ENCODE measurements around the gene RNASEH1.
A peak's percentile ranks its signal among the peaks of the same experiment; 100 is the strongest.

Gene RNASEH1

GRCh38 chr2:3542107-3542506 lies 16.0 kb downstream of the RNASEH1 start:
- TF ChIP-seq CTCF (IDR thresholded peaks at IDR 0.05; ENCODE audit: low read depth, low read length, poor library complexity, severe bottlenecking): no peak
- TF ChIP-seq EZH2phosphoT487 (IDR thresholded peaks at IDR 0.05; ENCODE audit: borderline replicate concordance, low read length): no peak
- Histone ChIP-seq H3K27me3 (ENCODE audit: control insufficient read depth, low read length) (no peaks in the 10 kb centered on the region), H3K36me3 (ENCODE audit: control insufficient read depth, low read length) (peaks cover 70% of the 10 kb centered on the region)

DNA sequence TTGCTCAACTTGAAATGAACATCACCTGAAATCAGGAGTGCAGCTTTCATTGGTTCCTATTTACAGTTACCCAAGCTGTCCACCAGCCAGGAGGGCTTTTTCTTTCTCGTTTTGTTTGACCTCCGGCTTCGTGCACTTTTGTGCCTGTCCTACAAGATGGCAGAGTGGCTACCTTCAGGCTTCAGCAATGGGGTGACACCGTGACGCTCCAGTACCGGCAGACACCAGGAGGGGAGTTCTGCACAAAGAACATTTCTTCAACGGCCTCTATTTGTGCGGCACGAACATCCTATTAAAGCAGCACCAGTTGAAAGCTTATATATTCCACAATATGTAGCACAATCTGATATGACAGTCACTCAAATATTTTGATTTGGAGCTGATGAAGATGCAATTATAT lies 18.3 kb downstream of the RNASEH1 start:
- Histone ChIP-seq H3K9me3 (ENCODE audit: control insufficient read depth, insufficient read depth, low read length) (peaks cover under 1% of the 10 kb centered on the region; the same call in 1 of the 2 replicates), H3K36me3 (ENCODE audit: control insufficient read depth, low read length) (peaks cover 56% of the 10 kb centered on the region), H3K4me1 (ENCODE audit: control insufficient read depth, low read length) (peaks cover 8% of the 10 kb centered on the region; the same call in 1 of the 2 replicates)

More at GRCh38 chr2:3542107-3542506, 16.0 kb downstream of the RNASEH1 start:
- no peak overlapping the region for H3K27ac ChIP-seq (ENCODE audit: low read depth, low read length)
- H3K4me3 ChIP-seq (ENCODE audit: low read length): no peak overlapping the region
- no peaks in the 10 kb centered on the region for H3K9me3 ChIP-seq (ENCODE audit: control insufficient read depth, insufficient read depth, low read length)
- H3K9me2 ChIP-seq (replicated peaks; ENCODE audit: control insufficient read depth, low read length): no peaks in the 10 kb centered on the region
- peaks cover 42% of the 10 kb centered on the region for H3K79me2 ChIP-seq (ENCODE audit: control insufficient read depth, low read length)
- H4K20me1 ChIP-seq (ENCODE audit: control insufficient read depth, insufficient read depth, low read depth, low read length): peaks cover 6% of the 10 kb centered on the region; the same call in 1 of the 2 replicates
- peaks cover 12% of the 10 kb centered on the region; the same call in 1 of the 2 replicates for H3F3A ChIP-seq (ENCODE audit: control insufficient read depth, insufficient read depth)
- H3K4me1 ChIP-seq (ENCODE audit: control insufficient read depth, low read length): no peaks in the 10 kb centered on the region
- no peak overlapping the region for H3K4me2 ChIP-seq (ENCODE audit: low read length)

DNA sequence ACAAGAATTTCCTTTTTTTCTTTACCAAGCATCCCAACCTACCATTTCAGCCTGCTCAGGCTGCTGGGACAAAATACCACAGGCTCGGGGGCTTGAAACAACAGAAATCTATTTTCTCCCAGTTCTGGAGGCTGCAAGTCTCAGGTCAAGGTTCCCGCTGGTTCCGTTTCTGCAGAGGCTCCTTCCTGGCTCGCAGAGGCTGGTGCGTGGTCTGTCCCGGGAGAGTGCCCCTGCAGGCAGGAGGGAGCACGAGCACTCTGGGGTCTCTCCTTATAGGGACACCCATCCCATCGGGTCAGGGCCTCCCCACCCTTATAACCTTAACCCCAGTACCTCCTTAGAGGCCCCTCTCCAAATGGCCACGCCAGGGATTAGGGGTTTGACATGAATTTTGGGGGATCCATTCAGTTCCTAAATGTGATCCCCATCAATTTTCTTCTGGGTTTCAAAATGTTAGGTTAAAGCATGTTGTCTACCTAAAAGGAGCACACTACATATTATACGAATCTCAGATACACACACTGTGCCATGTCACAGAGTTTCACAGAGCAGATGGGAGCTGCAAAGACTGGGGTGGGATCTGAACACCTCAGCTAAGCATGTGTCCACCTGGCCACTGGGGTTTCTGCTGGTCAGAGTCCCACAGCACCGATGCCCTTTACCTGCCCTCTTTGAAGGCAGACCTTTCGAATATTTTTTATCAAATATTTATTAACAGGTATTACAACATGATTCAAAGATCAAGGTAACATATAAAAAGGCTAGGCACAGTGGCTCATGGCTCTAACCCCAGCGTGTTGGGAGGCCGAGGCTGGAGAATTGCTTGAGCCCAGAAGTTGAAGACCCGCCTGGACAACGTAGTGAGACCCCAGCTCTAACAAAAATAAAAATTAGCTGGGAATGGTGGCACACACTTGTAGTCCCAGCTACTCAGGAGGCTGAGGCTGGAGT lies 21.2 kb downstream of the RNASEH1 start:
- Histone ChIP-seq H3K4me1 (ENCODE audit: control insufficient read depth, low read length) (peaks cover 8% of the 10 kb centered on the region; the same call in 1 of the 2 replicates), H3K4me3 (ENCODE audit: low read length) (no peak overlapping the region), H3K9me3 (ENCODE audit: control insufficient read depth, insufficient read depth, low read length) (peaks cover 13% of the 10 kb centered on the region; the same call in 1 of the 2 replicates), H3K79me2 (ENCODE audit: control insufficient read depth, low read length) (peaks cover 7% of the 10 kb centered on the region), H3K27ac (ENCODE audit: low read depth, low read length) (no peak overlapping the region), H3K36me3 (ENCODE audit: control insufficient read depth, low read length) (peaks cover 43% of the 10 kb centered on the region), H3F3A (ENCODE audit: control insufficient read depth, insufficient read depth) (peaks cover 12% of the 10 kb centered on the region; the same call in 1 of the 2 replicates), H3K4me2 (ENCODE audit: low read length) (no peak overlapping the region), H3K27me3 (ENCODE audit: control insufficient read depth, low read length) (no peaks in the 10 kb centered on the region), H3K9me2 (replicated peaks; ENCODE audit: control insufficient read depth, low read length) (no peaks in the 10 kb centered on the region), H4K20me1 (ENCODE audit: control insufficient read depth, insufficient read depth, low read depth, low read length) (0 out of 2 replicates have a peak, but pooled peaks cover 1% of the 10 kb centered on the region)
- TF ChIP-seq CTCF (IDR thresholded peaks at IDR 0.05; ENCODE audit: low read depth, low read length, poor library complexity, severe bottlenecking) (peak; percentile 29), EZH2phosphoT487 (IDR thresholded peaks at IDR 0.05; ENCODE audit: borderline replicate concordance, low read length) (no peak)

More for the DNA sequence above, 18.3 kb downstream of the RNASEH1 start:
- Histone ChIP-seq H3K79me2 (ENCODE audit: control insufficient read depth, low read length) (peaks cover 31% of the 10 kb centered on the region), H3F3A (ENCODE audit: control insufficient read depth, insufficient read depth) (peaks cover 12% of the 10 kb centered on the region; the same call in 1 of the 2 replicates), H3K27me3 (ENCODE audit: control insufficient read depth, low read length) (no peaks in the 10 kb centered on the region), H3K4me2 (ENCODE audit: low read length) (no peak overlapping the region), H4K20me1 (ENCODE audit: control insufficient read depth, insufficient read depth, low read depth, low read length) (peaks cover 6% of the 10 kb centered on the region; the same call in 1 of the 2 replicates), H3K4me3 (ENCODE audit: low read length) (no peak overlapping the region), H3K27ac (ENCODE audit: low read depth, low read length) (no peak overlapping the region), H3K9me2 (replicated peaks; ENCODE audit: control insufficient read depth, low read length) (no peaks in the 10 kb centered on the region)
- TF ChIP-seq CTCF (IDR thresholded peaks at IDR 0.05; ENCODE audit: low read depth, low read length, poor library complexity, severe bottlenecking): no peak
- TF ChIP-seq EZH2phosphoT487 (IDR thresholded peaks at IDR 0.05; ENCODE audit: borderline replicate concordance, low read length): no peak

Data from DOHH2 (cell line).